HG02798 (cell line): ENCODE results near the gene SPACA6.
"Not testable (repeated sequence)": the region's sequence is repeated elsewhere in the genome, so short reads cannot be mapped to it uniquely, and the experiment has no call there.

Source experiments
- ATAC-seq: cut with Tn5 transposase; IDR thresholded peaks from one replicate; pipeline ENCODE4 v1.9.1; 2021; ENCODE audit warnings: mild to moderate bottlenecking; ENCODE audit not compliant: unreplicated experiment, poor library complexity

The SPACA6 gene, protein sequence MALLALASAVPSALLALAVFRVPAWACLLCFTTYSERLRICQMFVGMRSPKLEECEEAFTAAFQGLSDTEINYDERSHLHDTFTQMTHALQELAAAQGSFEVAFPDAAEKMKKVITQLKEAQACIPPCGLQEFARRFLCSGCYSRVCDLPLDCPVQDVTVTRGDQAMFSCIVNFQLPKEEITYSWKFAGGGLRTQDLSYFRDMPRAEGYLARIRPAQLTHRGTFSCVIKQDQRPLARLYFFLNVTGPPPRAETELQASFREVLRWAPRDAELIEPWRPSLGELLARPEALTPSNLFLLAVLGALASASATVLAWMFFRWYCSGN

DNA sequence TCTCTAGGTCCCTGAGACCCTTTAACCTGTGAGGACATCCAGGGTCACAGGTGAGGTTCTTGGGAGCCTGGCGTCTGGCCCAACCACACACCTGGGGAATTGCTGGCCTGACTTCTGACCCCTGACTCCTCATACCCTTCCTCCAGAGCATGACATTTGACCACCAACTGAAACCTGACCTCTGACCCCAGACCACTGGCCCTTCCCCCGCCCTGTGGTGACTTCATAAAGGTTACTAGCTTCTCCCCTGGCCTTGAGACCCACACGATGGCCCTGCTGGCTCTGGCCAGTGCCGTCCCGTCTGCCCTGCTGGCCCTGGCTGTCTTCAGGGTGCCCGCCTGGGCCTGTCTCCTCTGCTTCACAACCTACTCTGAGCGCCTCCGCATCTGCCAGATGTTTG, at the start of gene SPACA6:
Gene SPACA6, plus strand, starts transcription at position 71 of the 400 bp plus-strand sequence. Its CDS starts 197 bp downstream, at position 268.
- ATAC-seq, result no peak

GRCh38 chr19:51644636-51645271, 48.4 kb upstream of the SPACA6 start:
- no peak for ATAC-seq

- not testable (repeated sequence) for ATAC-seq
Measured at GRCh38 chr19:51646730-51647129, 46.4 kb upstream of the SPACA6 start, which contains the start of gene SIGLEC14. Gene SIGLEC14 (minus strand): TSS chr19:51646825. CDS start chr19:51646759, 66 bp downstream.

DNA sequence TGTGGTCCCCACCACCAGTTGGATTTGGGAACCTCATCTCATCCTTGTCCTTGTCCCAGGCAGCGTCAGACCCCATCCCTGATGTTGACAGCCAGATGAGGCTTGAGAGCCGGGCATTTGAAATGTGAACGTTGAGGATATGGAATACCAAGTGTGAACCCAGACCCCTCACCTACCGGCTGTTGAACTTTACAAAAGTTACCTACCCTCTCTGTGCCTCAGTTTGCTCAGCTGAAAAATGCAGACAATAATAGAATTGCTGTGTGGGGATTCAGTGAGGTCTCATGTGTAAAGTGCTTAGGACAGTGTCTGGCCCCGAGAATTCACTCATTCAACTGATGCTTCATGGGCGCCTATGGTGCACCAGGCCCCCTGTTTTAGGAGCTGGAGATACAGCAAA, 45.8 kb upstream of the SPACA6 start:
- no peak for ATAC-seq

DNA sequence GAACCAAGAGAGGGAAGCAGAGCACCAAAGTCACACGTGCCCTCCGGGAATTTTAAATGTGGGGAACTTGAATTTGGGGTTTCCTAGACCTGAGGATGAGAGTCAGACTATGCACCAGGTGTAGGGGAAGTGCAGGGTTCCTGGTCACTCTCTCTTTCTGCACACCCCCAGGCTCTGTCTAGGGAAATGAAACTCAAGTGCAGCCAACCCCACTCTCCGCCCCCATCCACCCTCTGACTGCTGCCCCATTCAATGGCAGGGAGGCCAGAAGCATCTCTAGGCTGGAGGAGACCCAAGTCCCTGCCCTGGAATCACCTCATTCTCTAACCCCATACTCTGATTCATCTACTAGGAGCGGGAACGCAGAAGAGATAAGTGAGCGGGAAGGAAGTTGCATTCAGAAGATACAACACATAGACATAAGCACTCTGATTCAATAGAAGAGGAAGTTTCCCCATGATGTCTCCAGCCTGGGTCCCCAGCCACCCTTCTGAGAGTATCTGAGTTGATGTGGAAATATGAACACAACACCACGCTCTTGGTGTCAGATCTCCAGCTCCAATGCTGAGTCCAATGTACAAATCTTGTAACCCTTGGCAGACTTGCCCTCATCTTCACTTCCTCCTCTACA, 41.8 kb upstream of the SPACA6 start:
- ATAC-seq, result no peak

DNA sequence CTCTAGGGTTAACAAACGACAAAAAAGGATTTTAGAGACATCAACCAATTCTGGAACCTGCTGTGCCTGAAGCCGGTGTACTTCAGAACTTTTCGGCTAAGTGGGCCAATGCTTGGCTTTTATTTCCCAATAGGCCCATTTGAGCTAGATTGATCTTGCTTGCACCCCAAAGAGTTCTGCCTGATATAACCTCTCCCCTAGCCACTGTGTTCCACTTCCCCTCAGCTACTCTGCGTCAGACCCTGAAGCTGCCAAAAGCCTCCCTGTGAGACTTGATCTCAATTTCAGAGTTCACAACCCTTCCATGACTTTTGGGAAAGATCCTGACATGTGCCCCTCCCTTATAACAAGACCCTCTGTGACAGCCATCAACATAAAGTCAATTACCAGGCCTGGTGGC, 40.9 kb upstream of the SPACA6 start:
- ATAC-seq, result no peak

DNA sequence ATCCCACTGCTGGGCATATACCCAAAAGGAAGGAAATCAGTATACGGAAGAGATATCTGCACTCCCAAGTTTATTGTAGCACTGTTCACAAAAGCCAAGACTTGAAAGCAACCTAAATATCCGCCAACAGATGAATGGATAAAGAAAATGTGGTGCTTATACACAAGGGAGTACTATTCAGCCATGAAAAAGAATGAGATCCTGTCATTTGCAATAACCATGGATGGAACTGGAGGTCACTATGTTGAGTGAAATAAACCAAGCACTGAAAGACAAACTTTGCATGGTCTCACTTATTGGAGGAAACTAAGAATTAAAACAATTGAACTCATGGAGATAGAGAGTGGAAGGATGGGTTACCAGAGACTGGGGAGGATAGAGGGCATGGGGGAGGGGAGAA, 40.0 kb upstream of the SPACA6 start:
- no peak for ATAC-seq

- ATAC-seq, result no peak
Measured at GRCh38 chr19:51654783-51655182, 38.3 kb upstream of the SPACA6 start.

- no peak for ATAC-seq
Measured at GRCh38 chr19:51660975-51661600, 32.0 kb upstream of the SPACA6 start.

DNA sequence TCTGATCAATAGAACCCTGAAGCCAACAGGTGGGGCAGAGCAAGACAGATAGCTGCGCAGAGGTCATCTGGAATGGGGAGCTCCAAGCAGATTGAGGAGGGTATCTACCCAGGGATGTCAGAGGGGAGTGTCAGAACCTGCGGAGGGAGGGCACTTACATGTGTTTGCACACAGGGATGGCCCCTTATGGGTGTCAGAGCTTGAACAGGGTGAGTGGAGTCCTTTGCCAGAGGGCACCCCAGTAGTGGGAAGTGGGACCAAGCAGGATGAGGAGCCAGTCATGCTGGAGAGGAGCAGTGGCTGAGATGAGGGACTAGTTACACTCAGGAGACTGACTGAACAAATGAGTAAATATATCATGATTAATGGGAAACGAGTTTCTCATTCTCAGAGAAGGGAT, 29.5 kb upstream of the SPACA6 start:
- ATAC-seq, result no peak

DNA sequence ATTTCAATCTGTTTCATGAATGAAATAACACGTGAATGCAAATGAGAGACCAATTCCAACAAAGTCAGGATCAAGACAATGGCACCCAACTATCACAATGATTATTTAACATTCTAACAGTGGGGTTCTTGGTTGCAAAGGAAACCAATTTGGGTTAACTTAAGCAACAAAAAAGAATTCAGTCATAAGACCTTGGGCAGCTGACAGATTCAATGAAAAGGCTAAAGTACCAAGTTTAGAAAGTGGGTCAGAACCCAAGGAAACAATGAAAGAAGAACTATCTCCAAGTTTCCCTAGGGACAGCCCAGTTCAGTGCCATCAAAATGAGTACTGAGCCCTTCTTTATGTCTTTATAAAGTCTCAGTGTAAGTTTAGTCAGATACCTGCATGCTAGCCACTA, 29.0 kb upstream of the SPACA6 start:
- no peak for ATAC-seq

DNA sequence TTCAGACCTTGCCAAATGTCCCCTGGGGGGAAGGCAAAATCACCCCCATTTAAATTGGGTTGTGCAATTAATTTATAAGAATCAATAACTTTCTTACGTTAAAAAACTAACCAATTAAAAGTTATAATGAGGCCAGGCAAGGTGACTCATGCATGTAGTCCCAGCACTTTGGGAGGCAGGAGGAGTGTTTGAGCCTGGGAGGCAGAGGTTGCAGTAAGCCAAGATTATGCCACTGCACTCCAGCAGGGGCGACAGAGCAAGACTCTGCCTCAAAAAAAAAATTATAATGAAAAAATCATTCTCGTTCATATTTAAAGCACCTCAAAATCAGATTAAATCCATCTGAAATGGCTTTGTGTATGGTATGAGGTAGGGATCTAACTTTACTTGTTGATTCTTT, 28.1 kb upstream of the SPACA6 start:
- ATAC-seq, result no peak

GRCh38 chr19:51668216-51668615, 24.9 kb upstream of the SPACA6 start:
- no peak for ATAC-seq

GRCh38 chr19:51675911-51676565, 17.1 kb upstream of the SPACA6 start:
- not testable (repeated sequence) for ATAC-seq

- ATAC-seq, result no peak
Measured at GRCh38 chr19:51676566-51677083, 16.5 kb upstream of the SPACA6 start.

GRCh38 chr19:51680474-51680873, 12.7 kb upstream of the SPACA6 start:
- no peak for ATAC-seq

- ATAC-seq, result no peak
Measured at GRCh38 chr19:51681286-51681941, 11.7 kb upstream of the SPACA6 start.

- no peak for ATAC-seq
Measured at GRCh38 chr19:51686171-51686570, 7.0 kb upstream of the SPACA6 start.

- no peak for ATAC-seq
Measured at GRCh38 chr19:51687791-51688670, 5.1 kb upstream of the SPACA6 start.
